NB4 (cell line): ENCODE measurements around the gene OR9A2.

Experiments used
- DNase-seq: peaks from one replicate; pipeline ENCODE4 v3.0.0; 2010; ENCODE audit warnings: low read depth
- H3K4me3 ChIP-seq: one replicate; pipeline ENCODE4 v1.5.1; 2011; ENCODE audit warnings: mild to moderate bottlenecking, low read depth, low read length, moderate library complexity
- CTCF ChIP-seq: IDR thresholded peaks from one replicate; pipeline ENCODE4 v1.5.1; 2012; ENCODE audit warnings: low read depth, low read length
- MAX ChIP-seq: IDR thresholded peaks from 2 replicates; pipeline ENCODE4 v1.6.1; 2011; ENCODE audit warnings: low read depth, low read length
- MYC ChIP-seq: IDR thresholded peaks from 2 replicates; pipeline ENCODE4 v1.6.1; 2011; ENCODE audit warnings: low read depth, low read length
- POLR2A ChIP-seq: IDR thresholded peaks from 2 replicates; pipeline ENCODE4 v1.6.1; 2011; ENCODE audit warnings: mild to moderate bottlenecking; ENCODE audit not compliant: insufficient read length; ENCODE audit errors: extremely low read depth

OR9A2 gene

GRCh38 chr7:143054621-143055020, 27.7 kb upstream of the OR9A2 start:
- H3K4me3 ChIP-seq, result no peak overlapping the region
- no peak for DNase-seq

GRCh38 chr7:143052041-143052440, 25.1 kb upstream of the OR9A2 start, which contains the start of gene OR6V1:
Gene OR6V1, plus strand, starts transcription at chr7:143052341. Its CDS starts 0 bp downstream, at chr7:143052341.
- no peak for DNase-seq
- no peak within 1 kb of the TSS for H3K4me3 ChIP-seq
- TF ChIP-seq MAX, result no peak
- TF ChIP-seq MYC, result no peak
- no peak for TF ChIP-seq CTCF
- no peak for TF ChIP-seq POLR2A

More at GRCh38 chr7:143054621-143055020, 27.7 kb upstream of the OR9A2 start:
- no peak for TF ChIP-seq CTCF
- no peak for TF ChIP-seq POLR2A
- TF ChIP-seq MAX, result no peak
- no peak for TF ChIP-seq MYC

GRCh38 chr7:143050931-143051330, 24.0 kb upstream of the OR9A2 start:
- DNase-seq, result no peak
- H3K4me3 ChIP-seq, result no peak overlapping the region
- TF ChIP-seq MAX (no peak), POLR2A (no peak), MYC (no peak), CTCF (no peak)

GRCh38 chr7:143049362-143049761, 22.4 kb upstream of the OR9A2 start:
- TF ChIP-seq MAX (no peak), POLR2A (no peak), MYC (no peak), CTCF (no peak)
- peak; percentile 59 for DNase-seq
- no peak overlapping the region for H3K4me3 ChIP-seq

GRCh38 chr7:143048827-143049226, 21.9 kb upstream of the OR9A2 start:
- TF ChIP-seq MYC, result no peak
- TF ChIP-seq CTCF, result no peak
- TF ChIP-seq MAX, result no peak
- no peak for TF ChIP-seq POLR2A
- DNase-seq, result no peak
- H3K4me3 ChIP-seq, result no peak overlapping the region

- DNase-seq, result no peak
- no peak overlapping the region for H3K4me3 ChIP-seq
- TF ChIP-seq CTCF (no peak), POLR2A (no peak), MAX (no peak), MYC (no peak)
These were observed 20.4 kb upstream of the OR9A2 start for GRCh38 chr7:143047326-143047725.
